ENCODE data around the gene NXN. TPM values are rescaled to one million over a fixed set of nuclear protein-coding genes. Genes with fewer than 3 reads are reported as not detected.
"Not testable (repeated sequence)": the region's sequence is repeated elsewhere in the genome, so short reads cannot be mapped to it uniquely, and the experiment has no call there.

The NXN gene
- total RNA-seq, 1 donor from 2014 or later = 16.7 TPM

DNA sequence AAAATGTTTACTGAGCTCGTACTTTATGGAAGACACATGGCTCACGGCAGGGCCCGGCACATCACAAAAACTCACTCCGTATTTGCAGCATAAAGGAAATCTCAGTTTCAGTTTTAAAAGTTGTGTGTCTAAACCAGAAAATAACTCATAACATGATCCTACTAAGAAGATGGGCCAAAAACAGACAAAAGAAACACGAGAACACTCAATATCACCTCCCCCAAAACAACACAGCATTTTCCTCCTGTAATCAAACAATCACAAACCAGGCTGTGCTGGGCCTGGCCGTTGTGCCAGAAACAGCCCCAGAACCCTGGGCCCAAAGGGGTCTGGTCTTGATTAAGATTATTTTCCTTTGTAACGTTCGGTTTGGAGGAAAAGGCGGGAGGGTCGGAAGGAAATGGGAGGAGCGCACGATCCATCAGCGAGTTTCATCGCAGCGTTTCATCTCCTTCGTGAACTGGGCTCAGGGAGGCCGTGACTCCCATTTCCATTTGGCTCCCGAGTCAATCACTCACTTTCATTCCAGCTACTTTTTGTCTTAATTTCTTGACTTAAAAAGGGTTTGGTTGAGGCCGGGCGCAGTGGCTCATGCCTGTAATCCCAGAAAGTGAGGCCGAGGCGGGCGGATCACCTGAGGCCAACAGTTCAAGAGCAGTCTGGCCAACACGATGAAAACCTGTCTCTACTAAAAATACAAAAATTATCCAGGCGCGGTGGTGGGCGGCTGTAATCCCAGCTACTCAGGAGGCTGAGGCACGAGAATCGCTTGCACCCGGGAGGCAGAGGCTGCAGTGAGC lies 61.4 kb downstream of the NXN start:
- no peak for DNase-seq

DNA sequence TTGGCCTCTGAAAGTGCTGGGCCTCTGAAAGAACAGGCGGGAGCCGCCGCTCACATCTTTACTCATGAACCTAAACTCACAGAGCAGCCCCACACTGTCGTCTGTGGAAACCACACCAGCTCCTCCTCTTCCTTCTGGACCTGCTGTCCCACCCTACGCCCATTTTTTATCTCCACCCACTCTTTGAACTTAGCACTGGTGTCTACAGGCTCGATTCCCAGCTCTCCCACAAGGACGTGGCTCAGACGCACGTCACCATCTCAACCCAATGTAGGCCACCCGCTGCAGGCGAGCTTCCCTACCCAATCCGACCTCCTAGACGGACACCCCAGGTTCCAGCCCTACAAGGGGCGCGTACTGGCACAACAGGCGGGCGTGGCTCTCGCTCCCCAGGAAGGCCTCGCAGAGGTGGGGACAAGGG lies 62.2 kb downstream of the NXN start:
- no peak for DNase-seq

DNA sequence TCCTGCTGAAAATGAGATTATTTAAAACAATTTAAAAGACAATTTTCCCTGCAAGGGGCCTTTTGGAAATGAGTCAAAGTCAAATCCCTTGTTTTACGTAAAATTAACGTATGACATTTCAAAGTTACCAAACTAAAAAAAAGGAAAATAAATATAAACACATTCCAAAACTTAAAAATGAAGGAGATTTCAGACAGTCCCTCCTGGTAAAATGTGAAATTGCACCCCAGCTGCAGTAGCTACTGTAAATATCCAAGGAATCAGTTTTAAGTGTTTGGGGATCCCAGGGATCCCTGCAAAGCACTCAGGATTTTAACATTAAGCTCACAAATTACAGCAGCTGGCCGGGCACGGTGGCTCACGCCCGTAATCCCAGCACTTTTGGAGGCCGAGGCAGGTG lies 63.3 kb downstream of the NXN start:
- no peak for DNase-seq

DNA sequence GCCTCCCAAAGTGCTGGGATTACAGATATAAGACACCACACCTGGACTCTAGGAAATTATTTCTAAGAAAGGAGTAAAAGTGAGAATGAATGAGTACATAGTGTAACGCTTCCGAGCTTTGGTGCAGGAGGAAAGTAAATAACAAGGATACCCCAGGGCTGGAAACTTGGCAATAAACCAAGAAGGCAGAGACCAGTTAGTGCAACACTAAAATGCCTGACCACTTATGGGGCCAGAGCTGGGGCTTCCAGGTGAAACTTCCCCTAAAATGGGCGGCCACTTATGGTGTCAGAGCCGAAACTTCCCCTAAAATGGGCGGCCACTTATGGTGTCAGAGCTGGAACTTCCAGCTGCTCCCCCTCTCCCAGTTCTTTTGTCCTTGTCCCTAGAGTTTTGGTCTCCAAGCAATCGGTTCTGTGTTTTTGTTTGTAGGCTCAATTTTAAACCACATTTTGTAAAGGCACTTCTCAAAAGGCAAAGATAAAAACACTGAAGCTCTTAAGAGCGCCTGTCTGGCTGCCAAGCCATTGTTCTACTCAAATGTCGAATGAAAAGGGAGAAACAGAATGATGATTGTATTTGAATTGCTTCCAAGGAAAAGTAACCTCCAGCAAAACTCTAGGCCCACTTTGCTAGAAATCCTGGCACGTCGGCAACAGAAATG lies 63.9 kb downstream of the NXN start:
- DNase-seq = no peak

DNA sequence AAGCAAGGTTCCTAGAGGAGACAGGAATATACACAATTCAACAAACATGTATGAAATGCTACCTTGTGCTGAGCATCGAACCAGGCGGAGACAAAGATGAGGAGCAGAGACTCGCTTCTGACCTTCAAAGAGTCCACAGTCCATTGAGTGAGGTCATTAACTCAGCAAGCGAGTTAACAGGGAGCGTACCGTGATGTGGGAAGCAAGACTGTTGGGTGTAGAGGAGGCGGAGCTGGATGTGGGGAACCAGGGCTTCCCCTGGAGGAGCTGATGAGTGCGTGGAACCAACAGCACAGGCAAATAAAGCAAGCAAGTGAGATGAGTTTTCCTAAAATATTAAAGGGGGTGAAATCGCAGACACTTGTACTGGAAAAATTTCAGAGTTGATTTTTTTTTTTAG lies 65.0 kb downstream of the NXN start:
- DNase-seq = no peak

DNA sequence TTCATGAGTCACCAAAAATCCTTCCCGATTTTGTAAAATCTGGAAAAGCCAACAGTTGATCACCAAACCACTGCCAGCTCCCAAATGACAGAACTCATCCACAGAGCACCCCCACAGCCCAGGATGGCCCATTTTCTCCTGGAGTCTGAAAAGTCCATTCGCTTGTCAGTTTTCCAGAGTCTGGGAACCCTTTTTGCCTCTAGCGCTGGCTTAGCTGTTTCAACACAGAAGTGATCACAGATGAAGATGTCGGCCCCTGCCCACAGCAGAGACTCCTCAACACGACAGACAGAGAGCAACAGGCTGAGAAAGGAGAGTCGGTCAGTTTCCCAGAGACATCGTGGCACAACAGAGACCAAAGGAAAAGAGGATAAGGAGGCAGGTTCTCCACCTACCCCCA lies 66.4 kb downstream of the NXN start:
- no peak for DNase-seq

DNA sequence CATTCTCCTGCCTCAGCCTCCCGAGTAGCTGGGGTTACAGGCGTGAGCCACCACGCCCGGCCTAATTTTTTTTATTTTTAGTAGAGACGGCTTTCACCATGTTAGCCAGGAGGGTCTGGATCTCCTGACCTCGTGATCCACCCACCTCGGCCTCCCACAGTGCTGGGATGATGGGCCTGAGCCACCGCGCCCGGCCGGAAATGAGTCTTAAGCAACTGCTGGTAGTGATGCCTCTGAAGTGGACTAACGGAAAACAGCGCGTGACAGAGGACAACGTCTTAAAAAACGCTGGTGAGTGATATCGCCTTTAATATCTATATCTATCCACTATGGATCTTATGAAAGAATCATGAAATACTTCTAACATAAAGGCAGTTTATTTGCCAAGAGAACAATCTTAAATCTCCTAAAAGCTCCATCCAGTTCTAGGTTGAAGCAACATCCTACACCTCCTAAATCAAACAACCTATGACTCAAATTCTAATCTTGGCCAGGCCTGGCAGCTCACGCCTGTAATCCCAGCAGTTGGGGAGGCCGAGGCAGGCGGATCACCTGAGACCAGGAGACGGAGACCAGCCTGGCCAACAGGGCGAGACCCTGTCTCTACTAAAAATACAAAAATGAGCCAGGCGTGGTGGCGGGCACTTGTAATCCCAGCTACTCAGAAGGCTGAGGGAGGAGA lies 69.8 kb downstream of the NXN start:
- DNase-seq = no peak

DNA sequence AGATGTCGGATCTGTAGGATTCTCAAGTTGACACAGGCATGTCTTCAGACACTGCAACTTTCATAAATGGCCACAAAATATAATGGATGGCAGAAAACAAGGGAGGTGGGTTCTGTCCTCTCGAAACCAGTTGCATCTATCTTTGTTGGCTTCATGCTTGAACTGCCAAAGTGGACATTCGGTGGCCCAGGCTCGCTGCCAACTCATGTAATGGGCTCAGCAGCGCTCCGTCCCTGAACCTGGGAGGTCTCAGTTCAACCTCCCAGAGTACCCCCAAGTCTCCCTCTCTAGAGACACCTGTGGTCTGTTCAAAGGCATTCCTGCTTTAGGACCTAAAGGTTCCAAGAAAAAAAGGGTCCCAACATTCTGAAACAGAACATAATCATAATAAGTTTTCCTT lies 71.9 kb downstream of the NXN start:
- no peak for DNase-seq

DNA sequence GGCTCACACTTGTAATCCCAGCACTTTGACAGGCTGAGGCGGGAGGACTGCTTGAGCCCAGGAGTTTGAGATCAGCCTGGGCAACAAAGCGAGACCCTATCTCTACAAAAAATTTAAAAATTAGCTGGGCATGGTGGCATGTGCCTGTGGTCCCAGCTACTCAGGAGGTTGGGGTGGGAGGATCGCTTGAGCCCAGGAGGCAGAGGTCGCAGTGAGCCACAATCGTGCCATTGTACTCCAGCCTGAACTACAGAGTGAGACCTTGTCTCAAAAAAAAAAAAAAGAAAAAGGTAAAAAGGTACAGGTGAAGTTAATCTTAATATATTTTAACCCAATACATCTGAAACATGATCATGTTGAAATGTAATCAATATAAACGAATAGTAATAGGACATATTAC lies 73.9 kb downstream of the NXN start:
- not testable (repeated sequence) for DNase-seq

DNA sequence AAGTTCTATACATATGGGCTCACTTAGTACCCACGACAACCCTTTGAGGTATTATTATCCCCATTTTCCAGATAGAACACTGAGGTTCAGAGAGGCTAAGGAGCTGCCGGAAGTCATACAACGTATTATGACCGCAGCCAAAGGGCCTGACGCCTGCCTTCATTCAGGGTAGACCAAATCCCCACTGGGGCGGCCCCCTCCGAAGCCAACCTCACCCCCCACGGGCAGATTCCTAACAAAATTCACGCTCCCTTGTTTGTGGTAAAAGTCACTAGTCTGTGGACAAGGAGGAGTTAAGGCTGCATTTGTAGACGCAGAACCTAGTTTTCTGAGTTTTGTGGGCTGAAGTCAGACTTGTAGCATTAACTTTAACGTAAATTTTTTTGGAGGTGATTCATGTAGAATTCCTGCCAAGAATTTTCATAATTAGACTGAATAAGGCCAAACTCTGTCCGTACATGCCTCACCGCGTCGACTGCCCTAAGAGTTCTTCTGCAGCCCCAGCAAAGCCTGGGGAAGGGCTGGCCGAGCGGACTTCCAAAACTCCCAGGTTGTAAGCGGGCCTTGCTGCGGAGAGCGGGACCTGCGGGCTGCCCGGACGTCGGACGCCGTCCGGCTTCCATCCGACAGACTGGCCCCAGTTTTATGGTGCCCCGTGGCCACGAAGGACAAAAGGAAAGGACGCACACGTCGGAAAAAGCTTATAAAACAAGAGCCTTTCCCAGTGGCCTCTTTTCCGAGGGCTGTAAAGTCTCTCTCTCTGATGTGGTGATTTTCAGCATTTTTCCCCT lies 75.7 kb downstream of the NXN start:
- no peak for DNase-seq

DNA sequence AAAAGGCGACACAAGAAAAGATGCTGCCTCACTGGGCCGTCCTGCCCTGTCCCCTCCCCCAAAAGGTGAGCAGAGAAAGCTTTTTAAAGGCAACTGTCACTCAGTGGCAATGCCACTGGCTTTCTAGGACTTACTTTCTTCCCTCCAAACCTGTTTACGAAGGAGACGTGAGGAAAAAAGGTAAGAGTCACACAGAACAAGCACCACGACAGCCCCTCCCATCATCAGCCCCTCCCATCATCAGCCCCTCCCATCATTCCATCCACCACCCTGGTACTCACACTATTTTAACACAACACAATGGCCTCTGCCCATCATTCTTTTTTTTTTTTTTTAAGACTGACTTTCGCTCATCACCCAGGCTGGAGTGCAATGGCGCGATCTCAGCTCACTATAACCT lies 77.1 kb downstream of the NXN start:
- no peak for DNase-seq

DNA sequence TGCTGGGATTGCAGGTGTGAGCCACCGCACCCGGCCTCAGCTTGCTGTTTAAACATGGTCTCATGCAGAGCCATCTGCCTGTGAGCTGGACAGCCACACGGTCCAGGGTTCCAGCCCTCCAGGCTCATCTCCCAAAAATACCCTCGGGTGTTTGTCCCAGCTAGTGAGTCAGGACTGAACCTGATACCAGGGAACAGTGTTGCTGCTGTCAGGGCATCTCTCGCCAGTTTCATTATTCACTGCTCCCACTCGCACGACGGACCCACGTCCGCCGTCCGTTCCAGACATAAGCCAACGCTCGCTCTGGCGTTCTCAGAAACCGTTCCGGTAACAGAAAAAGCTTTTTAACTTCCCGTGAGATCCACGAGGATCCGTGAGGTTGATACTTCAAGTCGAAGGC lies 77.6 kb downstream of the NXN start:
- DNase-seq = no peak

DNA sequence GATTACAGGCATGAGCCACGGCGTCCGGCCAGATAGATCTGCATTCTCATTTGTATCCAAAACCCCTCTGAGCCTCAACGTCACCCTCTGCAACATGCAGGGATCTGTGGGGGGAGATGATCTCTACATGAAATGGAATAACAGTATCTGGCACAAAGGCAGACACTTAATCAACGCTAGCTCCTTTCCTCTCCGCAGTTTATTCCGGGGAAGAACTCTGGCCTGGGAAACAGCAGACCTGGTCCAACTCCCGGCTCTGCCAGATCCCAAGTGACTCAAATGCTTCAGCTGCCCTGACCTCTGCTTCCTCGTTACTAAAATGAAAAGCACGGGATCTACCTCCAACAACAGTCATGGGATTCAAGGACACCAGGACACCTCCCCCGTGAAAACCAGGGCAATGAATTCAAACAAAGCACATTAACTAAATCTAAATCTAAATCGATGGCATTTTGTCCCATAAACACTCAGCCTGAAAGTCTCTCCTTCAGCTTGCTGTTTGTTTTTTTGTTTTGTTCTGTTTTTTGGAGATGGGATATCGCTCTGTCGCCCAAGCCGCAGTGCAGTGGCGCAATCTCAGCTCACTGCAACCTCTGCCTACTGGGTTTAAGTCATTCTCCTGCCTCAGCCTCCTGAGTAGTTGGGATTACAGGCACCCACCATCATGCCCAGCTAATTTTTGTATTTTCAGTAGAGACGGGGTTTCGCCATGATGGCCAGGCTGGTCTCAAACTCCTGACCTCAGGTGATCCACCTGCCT lies 78.2 kb downstream of the NXN start:
- no peak for DNase-seq

DNA sequence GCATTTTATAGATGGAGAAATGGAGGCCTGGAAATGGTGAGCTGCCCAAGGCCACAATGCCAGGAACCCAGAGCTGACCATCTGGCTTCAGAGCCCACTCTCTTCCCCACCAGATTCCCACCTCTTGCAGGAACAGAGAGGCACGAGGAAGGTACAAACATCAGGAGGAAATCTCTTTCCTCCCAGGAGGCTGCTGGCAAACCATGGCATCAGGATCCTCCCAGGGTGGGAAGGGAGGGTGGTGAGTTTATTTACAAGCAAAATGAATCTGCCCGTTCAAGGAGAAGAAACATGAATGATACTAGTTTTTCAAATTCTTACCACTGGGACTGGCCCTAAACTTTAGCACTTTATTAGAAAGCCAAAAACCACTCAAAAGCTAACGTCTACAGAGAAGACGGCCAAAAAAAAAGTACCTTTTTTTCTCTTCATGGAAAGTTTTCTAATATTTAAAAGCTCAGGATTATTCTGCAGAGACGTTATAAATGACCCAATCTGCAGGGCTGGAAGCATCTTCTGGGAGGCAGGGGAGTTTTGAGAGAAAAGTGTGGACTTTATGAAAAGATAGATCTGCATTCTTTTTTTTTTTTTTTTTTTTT lies 79.1 kb downstream of the NXN start:
- no peak for DNase-seq

DNA sequence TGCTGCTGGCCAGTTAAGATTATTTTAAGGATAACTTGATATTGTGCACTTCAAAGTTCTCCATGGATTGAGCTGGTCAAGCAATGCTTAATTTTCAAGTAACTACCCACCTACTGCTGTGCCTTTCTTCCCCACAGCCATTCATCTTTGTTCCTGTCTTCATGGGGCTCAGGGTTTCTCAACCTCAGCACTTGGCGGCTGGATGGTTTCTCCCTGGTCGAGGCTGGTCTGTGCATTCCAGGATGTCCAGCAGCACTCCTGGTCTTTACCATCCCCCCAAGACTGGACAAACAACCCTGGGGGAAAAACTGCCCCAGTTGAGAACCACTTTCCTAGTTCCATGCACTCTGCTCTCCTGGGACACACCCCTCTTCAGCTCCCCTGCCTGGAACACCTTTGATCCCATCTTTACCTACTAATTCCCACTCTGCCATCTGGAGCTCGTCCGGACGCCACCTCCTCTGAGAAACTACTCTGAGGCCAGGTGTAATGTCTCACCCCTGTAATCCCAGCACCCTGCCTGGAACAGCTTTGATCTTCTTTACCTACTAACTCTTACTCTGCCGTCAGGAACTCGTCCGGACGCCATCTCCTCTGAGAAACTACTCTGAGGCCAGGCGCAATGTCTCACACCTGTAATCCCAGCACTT lies 81.5 kb downstream of the NXN start:
- DNase-seq = no peak

DNA sequence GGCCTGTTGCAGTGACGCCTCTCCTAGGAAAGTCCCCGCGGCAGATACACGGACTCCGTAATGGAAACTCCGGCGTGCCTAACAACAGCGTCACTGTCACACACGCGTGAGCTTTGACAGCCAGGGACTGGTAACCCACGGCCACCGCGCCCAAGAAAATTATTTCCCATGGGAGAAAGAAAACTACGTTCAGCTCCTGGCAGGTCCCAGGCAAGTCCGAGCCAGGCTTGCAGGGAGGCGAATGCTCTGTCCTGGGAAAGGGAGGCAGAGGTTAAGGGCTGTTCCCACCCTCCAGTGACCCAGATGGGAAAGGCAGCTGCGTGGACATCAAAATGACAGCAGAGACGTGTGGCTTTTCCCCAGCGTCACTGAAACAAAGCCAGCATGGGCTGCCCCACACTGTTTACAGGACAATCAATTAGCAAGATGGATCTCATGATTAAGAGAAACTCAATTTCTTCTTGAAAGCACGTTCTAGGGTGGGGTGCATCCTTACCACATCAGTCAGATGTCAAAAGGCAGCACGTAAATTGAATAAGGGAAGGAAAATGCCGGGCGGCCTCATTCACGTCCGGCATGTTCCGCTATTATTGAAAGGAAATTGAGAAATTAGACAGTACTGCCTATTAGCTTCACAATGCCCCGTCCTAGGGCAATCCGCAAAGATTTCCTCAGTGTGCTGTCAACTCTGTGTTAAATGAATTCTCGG lies 82.5 kb downstream of the NXN start:
- no peak for DNase-seq

DNA sequence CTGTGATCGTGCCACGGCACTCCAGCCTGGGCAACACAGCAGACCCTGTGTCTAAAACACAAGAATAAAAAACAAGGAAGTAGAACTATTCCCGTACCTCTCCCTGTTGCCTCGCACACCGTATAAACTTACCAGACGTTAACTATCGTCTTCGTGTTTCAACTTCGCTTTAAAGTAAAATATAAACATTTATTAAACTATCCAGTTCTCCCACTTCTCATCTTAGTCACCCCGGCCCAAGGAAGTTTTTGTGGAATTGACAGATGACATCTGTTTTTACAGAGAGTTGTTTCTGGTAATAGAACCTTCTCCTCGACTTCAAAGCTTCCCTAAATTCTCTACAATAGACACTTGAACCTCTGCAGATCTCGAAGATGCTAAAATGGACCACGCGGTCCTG lies 83.1 kb downstream of the NXN start:
- no peak for DNase-seq

DNA sequence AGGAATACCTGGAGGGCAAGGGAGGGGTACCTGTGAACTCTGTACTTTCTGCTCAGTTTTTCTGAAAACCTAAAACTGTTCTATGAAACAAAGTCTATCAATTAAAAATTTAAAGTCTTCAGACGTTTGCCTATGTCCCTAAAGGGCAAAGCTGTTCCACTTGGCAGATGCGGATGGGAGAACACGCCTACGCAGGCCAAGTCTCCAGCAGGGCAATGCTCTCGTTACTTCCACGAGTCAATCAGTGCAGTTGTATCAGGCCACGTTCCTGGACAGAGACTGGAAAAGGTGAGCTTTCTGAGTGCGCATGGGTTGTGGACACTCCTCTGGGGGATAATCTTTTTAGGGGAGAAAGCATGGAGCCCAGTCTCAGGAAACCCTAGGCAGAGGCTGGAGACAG lies 86.6 kb downstream of the NXN start:
- no peak for DNase-seq

DNA sequence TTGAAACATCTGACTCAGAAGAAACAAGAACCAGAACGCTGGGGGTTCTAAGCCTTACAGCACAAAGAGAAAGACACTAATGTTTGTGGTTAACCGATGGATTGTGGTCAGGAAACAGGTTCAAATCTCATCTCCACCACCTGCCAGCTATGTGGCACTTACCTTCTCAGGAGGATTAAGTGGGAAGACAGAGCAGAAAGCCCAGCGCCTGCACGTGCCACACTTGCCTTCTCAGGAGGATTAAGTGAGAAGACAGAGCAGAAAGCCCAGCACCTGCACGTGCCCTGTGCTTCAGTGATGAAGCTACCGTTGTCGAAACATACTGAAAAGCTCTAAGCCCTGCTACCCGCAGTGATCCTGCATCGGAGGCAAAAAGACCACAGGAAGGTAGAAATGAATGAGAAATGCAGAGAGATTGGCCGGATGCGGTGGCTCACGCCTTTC lies 90.6 kb downstream of the NXN start:
- no peak for DNase-seq

DNA sequence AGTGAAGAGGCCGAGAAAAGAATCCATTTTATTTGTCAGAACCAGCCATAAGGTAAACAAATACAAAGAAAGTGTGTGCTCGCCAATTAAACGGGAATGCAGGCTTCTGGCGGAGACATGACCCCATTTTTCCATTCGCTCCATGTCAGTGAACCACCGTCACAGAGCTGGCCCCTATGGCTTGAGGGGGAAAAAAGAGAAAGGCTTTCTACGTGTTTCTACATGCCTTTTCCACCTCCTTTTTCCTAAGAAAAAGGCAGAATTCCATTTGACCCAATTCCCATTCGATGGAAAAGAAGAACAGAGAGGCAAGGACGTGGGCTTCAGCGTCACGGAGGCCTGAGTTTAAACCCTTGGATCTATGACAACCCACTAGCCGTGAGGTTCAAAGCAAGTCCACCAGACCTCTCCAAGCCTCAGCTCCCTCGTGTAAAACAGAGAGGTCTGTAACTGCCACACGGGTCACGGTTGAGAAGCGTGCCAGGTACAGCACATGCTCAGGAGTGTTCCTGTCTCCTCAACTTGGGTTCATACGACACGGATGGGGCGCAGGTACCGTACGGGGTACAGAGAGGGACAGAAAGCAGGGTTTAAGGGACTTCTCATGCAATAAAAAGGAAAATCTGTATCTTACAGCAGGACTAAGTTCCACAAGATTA lies 91.9 kb downstream of the NXN start:
- DNase-seq = no peak
